Measurements from ENCODE around the gene TM4SF4. TPM values are rescaled to one million over a fixed set of nuclear protein-coding genes. Genes with fewer than 3 reads are reported as not detected.

TM4SF4 gene
- total and polyA plus RNA-seq, 4 donors: 0.20 to 83.4 TPM; not detected in 2

GRCh38 chr3:149535333-149535685 is 60.8 kb downstream of the TM4SF4 start:
- H3K36me3 ChIP-seq (ENCODE audit: control insufficient read depth in 1 of 2, insufficient read depth in 2 of 2, low read length in 1 of 2): no peaks in the 10 kb centered on the region
- no peak overlapping the region for H3K27ac ChIP-seq (ENCODE audit: low read depth in 1 of 2, low read length in 2 of 2)
- no peak for DNase-seq
- no peaks in the 10 kb centered on the region for H3K27me3 ChIP-seq (ENCODE audit: control insufficient read depth in 1 of 2, insufficient read depth in 2 of 2, low read length in 1 of 2)
- no peak overlapping the region for H3K4me3 ChIP-seq (ENCODE audit: low read length in 2 of 2)
- peaks cover 12 to 23% of the 10 kb centered on the region in 2 donors for H3K4me1 ChIP-seq (ENCODE audit: control insufficient read depth in 1 of 2, insufficient read depth in 2 of 2, low read length in 2 of 2)
- 37 to 41% methylated on average over 8 of the region's 8 CpGs for WGBS, 2 donors
- H3K9me3 ChIP-seq (ENCODE audit: control insufficient read depth, low read length): no peaks in the 10 kb centered on the region
- no peak for ATAC-seq (ENCODE audit: low FRiP score)
- intact Hi-C loops (cut with DNase I): no loop called here

- Histone ChIP-seq H3K4me1 (ENCODE audit: control insufficient read depth in 1 of 2, insufficient read depth in 2 of 2, low read length in 2 of 2) (peaks cover 11 to 24% of the 10 kb centered on the region in 2 donors), H3K4me3 (ENCODE audit: low read length in 2 of 2) (no peak overlapping the region), H3K9me3 (ENCODE audit: control insufficient read depth, low read length) (no peaks in the 10 kb centered on the region), H3K27me3 (ENCODE audit: control insufficient read depth in 1 of 2, insufficient read depth in 2 of 2, low read length in 1 of 2) (no peaks in the 10 kb centered on the region), H3K27ac (ENCODE audit: low read depth in 1 of 2, low read length in 2 of 2) (no peak overlapping the region), H3K36me3 (ENCODE audit: control insufficient read depth in 1 of 2, insufficient read depth in 2 of 2, low read length in 1 of 2) (no peaks in the 10 kb centered on the region)
- intact Hi-C loops (cut with DNase I): no loop called here
- DNase-seq (peak; percentile 73 to 83), ATAC-seq (ENCODE audit: low FRiP score) (peak; percentile 53)
- 7 to 9% methylated on average over 11 of the region's 11 CpGs for WGBS, 2 donors
Measured at GRCh38 chr3:149536429-149536828, 61.9 kb downstream of the TM4SF4 start.

DNA sequence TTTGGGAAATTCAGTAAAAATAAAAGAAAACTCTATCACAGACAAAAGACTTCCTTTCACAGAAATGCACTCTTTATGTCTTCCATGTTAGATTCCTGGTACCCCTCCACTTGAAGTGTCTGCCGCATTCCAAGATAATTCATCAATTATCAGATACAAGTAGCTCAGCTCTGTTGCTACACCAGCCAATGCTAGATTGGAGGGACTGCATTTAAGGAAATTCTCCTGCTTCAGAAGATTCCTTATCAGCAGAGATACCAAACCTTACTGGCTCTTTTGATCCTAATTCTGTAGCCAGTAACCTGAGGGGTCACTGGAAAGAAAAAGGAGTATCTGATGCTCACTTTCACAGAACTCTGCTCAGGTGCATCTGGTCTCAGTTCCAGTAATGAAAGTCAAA is 63.9 kb downstream of the TM4SF4 start:
- Histone ChIP-seq H3K36me3 (ENCODE audit: control insufficient read depth in 1 of 2, insufficient read depth in 2 of 2, low read length in 1 of 2) (no peaks in the 10 kb centered on the region), H3K4me3 (ENCODE audit: low read length in 2 of 2) (no peak overlapping the region), H3K27ac (ENCODE audit: low read depth in 1 of 2, low read length in 2 of 2) (no peak overlapping the region), H3K4me1 (ENCODE audit: control insufficient read depth in 1 of 2, insufficient read depth in 2 of 2, low read length in 2 of 2) (peaks cover 4 to 13% of the 10 kb centered on the region in 2 donors), H3K27me3 (ENCODE audit: control insufficient read depth in 1 of 2, insufficient read depth in 2 of 2, low read length in 1 of 2) (no peaks in the 10 kb centered on the region), H3K9me3 (ENCODE audit: control insufficient read depth, low read length) (no peaks in the 10 kb centered on the region)
- no peak for DNase-seq
- ATAC-seq (ENCODE audit: low FRiP score): no peak
- intact Hi-C loops (cut with DNase I): no loop called here
- whole genome bisulfite sequencing, 2 donors: 94 to 97% methylated on average over 1 of the region's 1 CpG

DNA sequence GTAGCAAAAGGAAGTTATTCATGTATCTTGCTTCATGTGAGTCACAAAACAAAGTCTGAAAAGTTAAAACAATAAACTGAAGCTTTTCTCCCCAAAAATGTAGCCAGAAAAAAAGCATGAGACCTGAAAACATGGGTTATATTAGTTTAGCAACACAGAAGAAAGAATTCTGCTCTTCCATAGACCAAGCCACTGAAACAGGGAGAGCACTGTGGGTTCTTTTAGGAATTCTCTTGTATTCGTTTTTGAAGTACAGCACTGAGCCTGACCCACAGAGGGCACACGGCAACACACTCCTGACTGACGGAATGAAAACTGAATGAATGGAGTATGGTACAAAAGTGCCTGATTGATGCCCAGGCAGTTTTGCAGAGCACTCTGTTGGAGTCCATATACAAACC is 66.6 kb downstream of the TM4SF4 start:
- H3K27me3 ChIP-seq (ENCODE audit: control insufficient read depth in 1 of 2, insufficient read depth in 2 of 2, low read length in 1 of 2): no peaks in the 10 kb centered on the region
- H3K4me3 ChIP-seq (ENCODE audit: low read length in 2 of 2): no peak overlapping the region
- WGBS, 2 donors: 2 to 4% methylated on average over 3 of the region's 3 CpGs
- intact Hi-C loops (cut with DNase I): no loop called here
- peak; percentile 24 for ATAC-seq (ENCODE audit: low FRiP score)
- H3K4me1 ChIP-seq (ENCODE audit: control insufficient read depth in 1 of 2, insufficient read depth in 2 of 2, low read length in 2 of 2): peaks cover 2 to 5% of the 10 kb centered on the region in 2 donors
- DNase-seq: no peak
- H3K36me3 ChIP-seq (ENCODE audit: control insufficient read depth in 1 of 2, insufficient read depth in 2 of 2, low read length in 1 of 2): no peaks in the 10 kb centered on the region
- H3K27ac ChIP-seq (ENCODE audit: low read depth in 1 of 2, low read length in 2 of 2): peak overlapping the region; percentile 30 to 83
- H3K9me3 ChIP-seq (ENCODE audit: control insufficient read depth, low read length): no peaks in the 10 kb centered on the region

- Histone ChIP-seq H3K4me3 (ENCODE audit: low read length in 2 of 2) (no peak overlapping the region), H3K27ac (ENCODE audit: low read depth in 1 of 2, low read length in 2 of 2) (no peak overlapping the region), H3K4me1 (ENCODE audit: control insufficient read depth in 1 of 2, insufficient read depth in 2 of 2, low read length in 2 of 2) (peaks cover 2 to 5% of the 10 kb centered on the region in 2 donors), H3K9me3 (ENCODE audit: control insufficient read depth, low read length) (no peaks in the 10 kb centered on the region), H3K27me3 (ENCODE audit: control insufficient read depth in 1 of 2, insufficient read depth in 2 of 2, low read length in 1 of 2) (no peaks in the 10 kb centered on the region), H3K36me3 (ENCODE audit: control insufficient read depth in 1 of 2, insufficient read depth in 2 of 2, low read length in 1 of 2) (no peaks in the 10 kb centered on the region)
- ATAC-seq (ENCODE audit: low FRiP score): no peak
- no peak for DNase-seq
- intact Hi-C loops (cut with DNase I): no loop called here
- 58 to 59% methylated on average over 9 of the region's 9 CpGs for WGBS, 2 donors
Measured at GRCh38 chr3:149542375-149543312, 68.1 kb downstream of the TM4SF4 start.

DNA sequence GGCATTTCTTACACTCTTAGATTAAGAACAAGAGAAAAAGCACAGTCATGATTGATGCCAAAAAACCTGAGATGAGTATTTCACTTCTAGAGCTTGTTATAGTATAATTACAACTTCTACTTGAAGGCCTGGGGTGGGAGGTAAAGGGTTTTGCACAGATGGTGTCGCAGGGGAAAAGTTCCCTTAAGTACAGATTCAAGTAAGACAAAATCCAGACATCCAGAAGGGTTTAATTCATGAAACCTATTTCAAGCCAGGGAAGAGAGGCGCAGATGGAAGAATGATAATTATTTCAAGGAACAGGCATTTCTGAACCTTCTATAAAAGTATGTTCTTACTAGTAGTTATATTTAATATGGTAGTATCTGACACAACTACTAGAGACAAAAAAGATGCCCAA is 70.6 kb downstream of the TM4SF4 start:
- WGBS, 2 donors: 97% methylated on average over 2 of the region's 2 CpGs
- Histone ChIP-seq H3K4me1 (ENCODE audit: control insufficient read depth in 1 of 2, insufficient read depth in 2 of 2, low read length in 2 of 2) (peaks cover 5 to 7% of the 10 kb centered on the region in 2 donors), H3K9me3 (ENCODE audit: control insufficient read depth, low read length) (no peaks in the 10 kb centered on the region), H3K27me3 (ENCODE audit: control insufficient read depth in 1 of 2, insufficient read depth in 2 of 2, low read length in 1 of 2) (no peaks in the 10 kb centered on the region), H3K27ac (ENCODE audit: low read depth in 1 of 2, low read length in 2 of 2) (no peak overlapping the region), H3K36me3 (ENCODE audit: control insufficient read depth in 1 of 2, insufficient read depth in 2 of 2, low read length in 1 of 2) (no peaks in the 10 kb centered on the region), H3K4me3 (ENCODE audit: low read length in 2 of 2) (no peak overlapping the region)
- intact Hi-C loops (cut with DNase I): loop anchor here in 1 of 2 donors (5.0 kb wide), 1 partner anchor 37 kb away; no protein-coding TSS in a partner anchor
- DNase-seq (no peak), ATAC-seq (ENCODE audit: low FRiP score) (no peak)

GRCh38 chr3:149547413-149547812 is 72.9 kb downstream of the TM4SF4 start:
- peak; percentile 84 to 89 for DNase-seq
- no peaks in the 10 kb centered on the region for H3K36me3 ChIP-seq (ENCODE audit: control insufficient read depth in 1 of 2, insufficient read depth in 2 of 2, low read length in 1 of 2)

GRCh38 chr3:149547954-149548668 is 73.6 kb downstream of the TM4SF4 start:
- Histone ChIP-seq H3K27me3 (ENCODE audit: control insufficient read depth in 1 of 2, insufficient read depth in 2 of 2, low read length in 1 of 2) (no peaks in the 10 kb centered on the region), H3K27ac (ENCODE audit: low read depth in 1 of 2, low read length in 2 of 2) (peak overlapping the region; percentile 89 to 98), H3K4me3 (ENCODE audit: low read length in 2 of 2) (no peak overlapping the region), H3K4me1 (ENCODE audit: control insufficient read depth in 1 of 2, insufficient read depth in 2 of 2, low read length in 2 of 2) (peaks cover 2 to 5% of the 10 kb centered on the region in 2 donors), H3K36me3 (ENCODE audit: control insufficient read depth in 1 of 2, insufficient read depth in 2 of 2, low read length in 1 of 2) (no peaks in the 10 kb centered on the region), H3K9me3 (ENCODE audit: control insufficient read depth, low read length) (no peaks in the 10 kb centered on the region)
- DNase-seq (peak in 1 of 2 donors; percentile 69), ATAC-seq (ENCODE audit: low FRiP score) (peak; percentile 76)
- WGBS, 2 donors: 13 to 14% methylated on average over 13 of the region's 13 CpGs
- intact Hi-C loops (cut with DNase I): loop anchor here in 1 of 2 donors (5.0 kb wide), 1 partner anchor 34 kb away; no protein-coding TSS in a partner anchor

More at GRCh38 chr3:149547413-149547812, 72.9 kb downstream of the TM4SF4 start:
- H3K9me3 ChIP-seq (ENCODE audit: control insufficient read depth, low read length): no peaks in the 10 kb centered on the region
- peak; percentile 92 for ATAC-seq (ENCODE audit: low FRiP score)
- intact Hi-C loops (cut with DNase I): loop anchor here in 1 of 2 donors (5.0 kb wide), 1 partner anchor 35 kb away; no protein-coding TSS in a partner anchor
- peak overlapping the region in 1 of 2 donors; percentile 67 for H3K27ac ChIP-seq (ENCODE audit: low read depth in 1 of 2, low read length in 2 of 2)
- H3K4me1 ChIP-seq (ENCODE audit: control insufficient read depth in 1 of 2, insufficient read depth in 2 of 2, low read length in 2 of 2): peaks cover 0 to 5% of the 10 kb centered on the region in 2 donors
- WGBS, 2 donors: 1 to 7% methylated on average over 9 of the region's 9 CpGs
- H3K27me3 ChIP-seq (ENCODE audit: control insufficient read depth in 1 of 2, insufficient read depth in 2 of 2, low read length in 1 of 2): no peaks in the 10 kb centered on the region
- H3K4me3 ChIP-seq (ENCODE audit: low read length in 2 of 2): no peak overlapping the region
